Hippocampal formation (tissue), 2 donors: Measurements from ENCODE around the gene PHACTR3.
"Not testable (repeated sequence)": the region's sequence is repeated elsewhere in the genome, so short reads cannot be mapped to it uniquely, and the experiment has no call there.

ENCODE experiments used
- DNase-seq, 2 donors: peaks; one replicate each; lab custom pipeline; 2025; lab: John Stamatoyannopoulos, UW

PHACTR3 gene

DNA sequence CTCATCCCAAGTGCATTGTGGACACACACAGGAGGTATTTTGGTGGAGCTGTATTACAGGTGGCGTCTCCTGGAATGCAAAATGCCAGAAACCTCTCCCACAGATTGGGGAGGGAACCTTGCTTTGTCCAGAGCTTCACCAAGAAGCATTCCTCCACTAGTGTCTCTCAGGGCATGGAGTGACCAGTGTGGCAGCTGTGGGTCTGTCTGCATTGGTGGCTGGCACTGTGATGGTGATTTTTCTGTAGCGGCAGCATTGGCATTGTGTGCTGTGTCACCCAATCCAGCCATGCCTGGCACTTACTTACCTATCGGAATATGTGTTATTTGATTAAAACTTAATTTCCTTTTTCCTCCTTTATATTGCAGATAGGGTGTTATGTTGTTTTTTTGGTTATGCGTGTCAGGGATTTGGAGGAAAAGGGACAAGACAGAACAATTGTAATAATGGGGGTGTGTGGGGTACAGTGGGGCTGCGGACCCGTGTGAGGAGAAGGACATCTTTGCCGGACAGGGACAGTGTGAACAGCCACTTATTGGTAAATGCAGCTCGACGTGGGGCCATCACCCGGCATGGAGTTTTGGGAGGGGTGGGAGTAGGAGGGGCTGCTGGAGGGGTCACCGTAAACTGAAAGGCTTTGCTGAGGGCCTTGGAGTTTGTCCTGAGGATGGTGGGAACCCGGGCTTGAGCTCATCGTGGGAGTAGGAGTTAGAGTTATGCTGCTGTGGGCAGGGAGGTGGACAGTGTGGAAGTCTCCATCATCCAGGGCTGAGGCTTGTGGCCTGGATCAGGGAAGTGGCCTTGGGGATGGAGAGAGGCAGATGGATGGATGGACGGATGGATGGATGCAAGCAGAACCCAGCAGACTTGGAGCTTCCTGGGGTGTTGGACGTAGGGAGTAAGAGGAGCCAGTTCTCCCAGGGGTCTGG, 224.0 kb downstream of the PHACTR3 start:
- no peak for DNase-seq

- no peak for DNase-seq
Observed at GRCh38 chr20:59829054-59829785, 224.9 kb downstream of the PHACTR3 start.

DNA sequence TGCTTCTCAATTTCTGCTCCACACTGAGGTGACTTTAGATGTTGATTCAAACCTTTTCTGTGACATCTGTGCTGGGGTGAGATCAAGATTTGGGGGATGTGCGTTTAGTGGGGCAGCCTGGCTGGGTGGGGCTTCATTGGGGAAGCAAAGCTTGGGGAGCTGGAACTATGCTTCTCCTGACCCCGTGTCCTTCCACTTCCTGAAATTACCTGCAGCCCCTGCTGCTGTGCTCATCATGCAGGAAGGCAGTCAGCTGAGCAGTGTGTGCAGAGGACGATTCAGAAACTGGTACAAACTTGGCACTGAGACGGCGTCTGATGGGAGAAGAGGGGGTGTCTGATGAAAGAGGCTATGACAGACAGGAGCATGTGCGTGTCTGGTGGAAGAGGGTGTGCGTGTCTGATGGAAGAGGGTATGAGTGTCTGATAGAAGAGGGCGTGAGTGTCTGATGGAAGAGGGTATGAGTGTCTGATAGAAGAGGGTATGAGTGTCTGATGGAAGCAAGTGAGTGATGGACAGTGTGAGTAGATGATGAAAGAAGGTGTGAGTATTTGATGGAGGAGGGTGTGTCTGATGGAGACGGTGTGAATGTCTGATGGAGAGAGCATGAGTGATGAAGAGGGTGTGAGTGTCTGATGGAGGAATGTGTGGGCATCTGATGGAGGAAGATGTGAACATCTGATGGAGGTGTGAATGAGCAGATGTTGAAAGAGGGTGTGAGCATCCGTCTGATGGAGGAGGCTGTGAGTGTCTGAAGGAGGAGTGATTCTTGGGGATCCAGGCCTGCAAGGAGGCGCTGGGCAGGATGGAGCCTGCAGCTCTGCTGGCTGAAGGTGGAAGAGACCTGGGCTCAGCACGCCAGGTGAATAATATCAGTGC, 225.7 kb downstream of the PHACTR3 start:
- no peak for DNase-seq

GRCh38 chr20:59830665-59831023, 226.3 kb downstream of the PHACTR3 start:
- no peak for DNase-seq

- DNase-seq = no peak
Observed at GRCh38 chr20:59831024-59831915, 226.9 kb downstream of the PHACTR3 start.

- DNase-seq = no peak
Observed at GRCh38 chr20:59831916-59832270, 227.6 kb downstream of the PHACTR3 start.

DNA sequence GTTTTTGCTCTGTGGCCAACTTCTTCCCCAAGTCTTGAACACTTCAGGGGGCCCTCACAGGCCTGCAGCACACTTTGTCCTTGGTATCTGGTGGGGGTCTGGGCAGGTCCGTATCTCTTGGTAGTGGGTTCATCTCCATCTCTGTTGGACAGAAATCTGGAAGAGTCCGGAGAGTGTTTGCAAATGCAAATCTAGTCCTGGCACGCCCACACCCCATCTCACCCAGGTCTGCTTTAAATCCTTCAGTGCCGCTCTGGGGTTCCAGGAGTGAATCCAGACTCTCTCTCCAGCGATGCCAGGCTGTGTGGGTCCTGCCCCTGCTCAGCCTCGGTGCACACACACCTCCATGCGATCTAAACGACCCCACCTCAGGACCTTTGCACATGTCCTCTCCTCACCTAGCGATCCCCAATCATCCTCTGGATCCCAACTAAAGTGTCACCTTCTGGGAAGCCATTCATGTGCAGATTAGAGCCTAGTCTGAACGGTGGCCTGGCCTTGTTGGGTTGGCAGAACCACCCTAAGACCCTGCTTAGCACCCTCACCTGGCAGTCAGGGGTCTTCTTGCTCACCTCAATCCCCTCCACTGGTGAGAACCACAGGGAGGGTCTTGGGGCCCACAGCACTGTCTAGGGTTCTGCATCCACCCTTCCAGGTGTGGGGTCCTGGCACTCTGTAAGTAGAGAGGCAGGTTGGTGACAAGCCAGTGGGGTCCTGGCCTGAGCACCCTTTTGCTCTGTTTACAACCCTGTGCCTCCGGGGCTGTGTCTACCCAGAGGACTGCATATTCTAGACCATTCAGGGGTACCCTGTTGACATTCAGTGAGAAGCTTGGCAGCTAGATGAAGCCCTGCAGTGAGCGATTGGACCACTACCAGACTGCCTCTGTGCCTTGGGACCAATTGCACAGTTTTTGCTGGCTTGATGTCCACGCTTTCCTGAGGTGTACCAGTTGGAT, 228.3 kb downstream of the PHACTR3 start:
- no peak for DNase-seq

DNA sequence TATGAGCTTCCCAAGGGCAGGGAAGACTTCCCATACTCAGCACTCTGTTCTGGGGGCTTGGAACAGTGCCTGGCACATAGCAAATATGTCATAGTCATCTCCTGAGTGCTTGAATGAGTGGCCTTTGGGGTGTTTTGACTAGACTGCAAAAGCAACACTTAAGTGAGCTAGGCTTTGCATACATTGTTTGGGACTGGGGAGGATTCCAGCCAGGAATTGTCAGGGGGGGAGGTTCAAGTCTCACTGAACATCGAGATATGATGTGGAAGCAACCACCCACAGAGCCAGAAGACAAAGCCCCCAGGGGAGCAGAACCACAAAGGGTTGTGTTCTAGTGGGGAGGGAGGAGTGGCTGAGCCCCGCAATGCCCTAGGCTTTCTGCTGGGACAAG, 230.7 kb downstream of the PHACTR3 start:
- DNase-seq = no peak

DNA sequence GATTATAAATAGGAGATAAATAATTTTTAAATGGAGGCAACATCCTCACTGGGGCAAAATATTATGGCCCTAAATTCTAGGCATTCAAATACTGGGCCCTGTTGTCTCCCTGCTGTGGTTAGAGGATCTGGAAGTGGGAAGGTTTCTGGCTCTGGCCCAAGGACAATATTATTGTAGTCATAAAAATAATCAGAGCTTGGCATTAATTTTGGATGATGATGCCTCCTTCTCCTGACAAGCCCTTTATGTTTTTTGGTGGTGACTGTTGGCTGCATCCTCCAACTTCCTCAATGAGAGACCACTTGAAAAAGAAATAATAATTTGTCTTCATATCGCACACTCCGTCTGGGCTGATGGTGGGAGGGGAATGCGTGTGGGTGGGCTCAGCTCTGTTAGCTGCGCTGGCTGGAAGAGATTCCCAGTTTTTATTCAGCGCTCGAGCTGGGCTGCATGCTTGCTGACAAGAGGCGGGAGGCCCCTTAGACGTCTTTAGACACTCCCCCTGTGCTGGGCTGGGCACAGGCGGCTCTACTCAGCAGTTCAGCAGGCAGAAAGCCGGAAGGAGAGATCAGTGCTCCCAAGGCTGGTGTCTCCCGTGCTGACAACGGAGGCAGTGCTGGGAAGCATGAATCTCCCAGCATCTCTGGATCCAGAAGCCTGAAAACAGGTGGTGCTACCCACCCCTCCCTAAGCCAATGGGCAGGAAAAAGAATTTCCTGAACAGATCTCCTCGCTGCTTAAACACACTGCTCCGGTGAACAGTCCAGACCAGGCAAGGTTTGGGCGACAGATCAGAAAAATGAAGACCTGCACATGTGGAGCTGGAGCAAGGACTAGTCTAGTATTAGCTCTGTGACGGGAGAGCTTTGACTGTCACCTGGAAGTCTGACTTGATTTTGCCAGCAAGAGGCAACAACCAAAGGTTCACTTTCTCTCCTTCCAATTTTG, 231.4 kb downstream of the PHACTR3 start:
- peak; percentile 62 to 72 for DNase-seq

- no peak for DNase-seq
Observed at GRCh38 chr20:59836767-59837166, 232.4 kb downstream of the PHACTR3 start.

DNA sequence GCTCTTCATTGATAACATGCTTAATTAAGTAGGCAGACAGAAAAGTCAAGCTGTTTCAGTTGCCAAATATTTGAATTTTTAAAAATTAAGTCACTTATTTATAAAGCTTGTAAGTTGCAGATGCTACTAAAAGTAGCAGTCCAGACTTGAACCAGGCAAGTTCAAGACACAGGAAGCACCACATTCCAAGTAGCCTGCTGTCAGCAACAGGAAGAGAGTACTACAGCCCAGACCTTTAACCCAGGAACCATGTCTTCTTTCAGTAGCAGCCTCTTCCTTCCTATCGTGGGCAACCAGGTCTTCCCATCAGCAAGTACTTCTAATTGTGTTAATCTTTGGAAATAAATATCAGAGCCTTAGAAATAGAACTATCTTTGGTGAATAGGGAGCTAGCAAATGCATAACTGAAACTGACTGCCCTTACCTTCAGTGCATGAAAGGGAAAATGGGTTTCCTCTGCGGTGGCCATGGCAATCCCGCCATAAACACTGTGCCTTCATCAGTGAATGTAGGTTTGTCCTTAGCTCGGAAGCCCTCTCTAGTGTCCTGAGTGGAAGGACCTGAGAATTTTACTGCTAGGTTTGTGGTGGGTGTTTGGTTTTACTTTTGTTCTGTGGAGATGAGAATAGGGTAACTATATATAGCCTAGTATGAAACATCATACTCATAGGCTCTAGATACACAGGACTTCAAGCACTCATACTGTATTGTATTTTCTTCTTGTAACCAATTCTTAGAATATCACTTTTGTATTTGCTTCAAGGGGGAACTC, 233.5 kb downstream of the PHACTR3 start:
- DNase-seq = no peak

DNA sequence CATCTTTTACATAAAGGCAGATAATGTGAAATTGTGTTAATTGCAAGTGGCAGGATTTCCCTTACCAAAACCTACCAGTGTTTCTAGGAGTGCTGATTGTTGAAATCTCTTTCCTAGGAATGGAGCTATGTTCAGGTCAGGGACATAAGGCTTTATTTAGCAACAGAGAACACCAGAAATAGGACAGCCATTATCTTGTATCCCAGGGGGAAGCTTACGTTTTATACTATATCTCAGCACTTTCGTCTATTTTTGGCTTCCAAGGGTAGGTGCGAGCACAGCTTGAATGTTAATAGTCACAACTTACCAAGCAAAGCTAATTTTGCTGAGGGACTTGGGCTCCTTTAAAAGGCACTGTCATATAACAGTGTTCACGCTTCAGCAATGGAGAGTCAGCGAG, 235.1 kb downstream of the PHACTR3 start:
- no peak for DNase-seq

DNA sequence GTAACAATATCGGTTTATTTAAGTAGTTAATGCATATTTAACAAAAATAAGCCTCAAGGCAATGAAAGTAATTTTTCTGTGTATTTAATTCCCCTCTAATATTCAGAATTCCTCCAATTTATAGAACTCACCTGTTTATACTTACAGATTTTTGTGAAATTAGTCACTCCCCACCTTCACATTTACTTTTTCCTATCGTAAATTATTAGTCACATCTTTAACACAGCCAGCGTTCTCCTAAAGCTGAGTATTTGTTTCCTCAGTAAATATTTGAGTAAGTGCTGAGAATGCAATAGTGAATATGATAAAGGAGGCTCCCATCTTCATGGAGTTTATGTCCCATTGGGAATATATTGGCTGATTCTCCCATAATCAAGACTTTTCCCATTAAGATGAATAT, 241.1 kb downstream of the PHACTR3 start:
- DNase-seq = no peak

GRCh38 chr20:59848182-59848581, 243.8 kb downstream of the PHACTR3 start:
- DNase-seq = no peak

DNA sequence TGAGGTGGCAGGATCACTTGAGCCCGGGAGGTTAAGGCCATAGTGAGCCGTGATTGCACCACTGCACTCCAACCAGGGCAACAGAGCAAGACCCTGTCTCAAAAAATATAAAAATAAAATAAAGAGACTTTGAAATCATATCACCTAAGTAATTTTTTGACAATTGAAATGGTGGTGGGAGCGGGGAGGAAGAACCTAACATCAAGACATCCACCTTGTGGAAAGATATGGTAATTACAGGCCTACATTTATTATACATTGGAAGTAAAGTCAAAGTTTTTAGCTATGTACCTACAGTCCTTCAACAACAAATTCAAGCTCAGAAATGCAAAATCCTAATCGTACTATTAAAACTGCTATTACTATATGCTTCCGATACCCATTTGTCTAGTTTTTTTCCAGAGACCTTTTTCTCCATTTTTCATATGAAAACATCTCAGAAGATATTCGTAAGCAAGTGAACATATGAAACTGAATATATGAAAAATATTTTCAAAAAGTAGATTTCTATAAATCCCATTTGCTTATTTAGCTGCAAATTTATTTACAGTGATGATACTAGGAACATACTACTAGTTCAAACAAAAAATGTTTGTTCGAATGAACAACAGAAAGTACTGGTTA, 245.8 kb downstream of the PHACTR3 start:
- DNase-seq = peak in 1 of 2 donors; percentile 25

GRCh38 chr20:59856526-59856925, 252.2 kb downstream of the PHACTR3 start:
- DNase-seq = not testable (repeated sequence)

DNA sequence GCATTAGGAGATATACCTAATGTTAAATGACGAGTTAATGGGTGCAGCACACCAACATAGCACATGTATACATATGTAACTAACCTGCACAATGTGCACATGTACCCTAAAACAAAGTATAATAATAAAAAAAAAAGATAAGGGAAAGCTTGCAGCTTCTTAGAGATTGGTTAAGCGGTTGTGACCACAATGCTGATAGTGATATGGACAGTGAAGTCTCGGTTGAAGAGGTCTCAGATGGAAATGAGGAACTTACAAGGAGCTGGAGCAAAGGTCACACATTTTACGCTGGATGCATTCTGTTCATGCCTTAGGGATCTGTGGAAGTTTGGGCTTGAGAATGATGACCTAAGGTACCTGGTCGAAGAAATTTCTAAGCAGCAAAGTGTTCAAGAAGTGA, 252.6 kb downstream of the PHACTR3 start:
- not testable (repeated sequence) for DNase-seq

GRCh38 chr20:59857966-59858365, 253.6 kb downstream of the PHACTR3 start:
- DNase-seq = no peak
